HepG2 (cell line): Measurements from ENCODE around the gene EIF5A. TPM values are rescaled to one million over a fixed set of nuclear protein-coding genes. Genes with fewer than 3 reads are reported as not detected.
A peak's percentile ranks its signal among the peaks of the same experiment; 100 is the strongest.

Experiments used
- AHDC1 ChIP-seq: sonication (generic); formaldehyde crosslinking; IDR thresholded peaks from 2 replicates; pipeline ENCODE4 v1.5.1; 2020; ENCODE audit warnings: mild to moderate bottlenecking, missing genetic modification reagents, borderline replicate concordance
- EHMT2 ChIP-seq: fragments of 200-600 bp; sonication (generic); IDR thresholded peaks from 2 replicates; pipeline ENCODE4 v1.7.0; 2017; ENCODE audit warnings: antibody characterized with exemption, low read depth, low read length, borderline replicate concordance
- FLYWCH1 ChIP-seq: sonication (generic); formaldehyde crosslinking; IDR thresholded peaks from 2 replicates; pipeline ENCODE4 v1.8.1; 2023; ENCODE audit warnings: mild to moderate bottlenecking, missing genetic modification reagents
- MLLT10 ChIP-seq: sonication (generic); formaldehyde crosslinking; IDR thresholded peaks from 2 replicates; pipeline ENCODE4 v1.4.0; 2020; ENCODE audit warnings: missing genetic modification reagents
- MTF2 ChIP-seq: sonication (generic); formaldehyde crosslinking; IDR thresholded peaks from 2 replicates; pipeline ENCODE4 v1.5.0; 2020; ENCODE audit warnings: missing genetic modification reagents, borderline replicate concordance
- NFATC3 ChIP-seq: sonication (generic); formaldehyde crosslinking; IDR thresholded peaks from 2 replicates; pipeline ENCODE4 v1.5.1; 2020; ENCODE audit warnings: mild to moderate bottlenecking, missing genetic modification reagents
- PCBP2 ChIP-seq: fragments of 200-400 bp; formaldehyde crosslinking; optimal IDR thresholded peaks from 2 replicates; pipeline ENCODE3; 2018; ENCODE audit warnings: low read length, low read depth; ENCODE audit not compliant: poor library complexity, severe bottlenecking
- RFX1 ChIP-seq: fragments of 450-650 bp; IDR thresholded peaks from 2 replicates; pipeline ENCODE4 v1.6.1; 2017
- TEF ChIP-seq: sonication (generic); formaldehyde crosslinking; IDR thresholded peaks from 2 replicates; pipeline ENCODE4 v1.5.0; 2020; ENCODE audit warnings: missing genetic modification reagents
- THYN1 ChIP-seq: sonication (generic); formaldehyde crosslinking; IDR thresholded peaks from 2 replicates; pipeline ENCODE4 v1.8.1; 2023; ENCODE audit warnings: low read depth, mild to moderate bottlenecking, moderate library complexity, missing genetic modification reagents, borderline replicate concordance
- ZBED4 ChIP-seq: sonication (generic); formaldehyde crosslinking; IDR thresholded peaks from 2 replicates; pipeline ENCODE4 v1.4.0; 2020; ENCODE audit warnings: missing genetic modification reagents, borderline replicate concordance
- ZBTB14 ChIP-seq: sonication (generic); formaldehyde crosslinking; IDR thresholded peaks from 2 replicates; pipeline ENCODE4 v1.4.0; 2020; ENCODE audit warnings: missing genetic modification reagents
- ZNF20 ChIP-seq: sonication (generic); formaldehyde crosslinking; IDR thresholded peaks from 2 replicates; pipeline ENCODE4 v1.4.0; 2020; ENCODE audit warnings: mild to moderate bottlenecking, moderate library complexity, missing genetic modification reagents
- ZZZ3 ChIP-seq: sonication (generic); formaldehyde crosslinking; IDR thresholded peaks from 2 replicates; pipeline ENCODE4 v1.4.0; 2020; ENCODE audit warnings: missing genetic modification reagents, mild to moderate bottlenecking, borderline replicate concordance
- polyA plus RNA-seq, 8 experiments: library from polyadenylated mRNA; depleted of rRNA in 3 of 8; stranded (reverse) in 7 of 8; unstranded in 1 of 8; fragments of >200 nt; fragmentation: Illumina TruSeq in 4 of 8; extraction: Trizol in 4 of 8; gene quantifications; 2 replicates each; pipeline versions ENCODE4 v1.2.1 to v1.2.3, GENCODE V29; 2011 to 2016; ENCODE audit warnings: low read depth in 4 of 8, missing spikeins in 1 of 8, mixed read lengths in 1 of 8; ENCODE audit not compliant: insufficient read depth in 1 of 8
- total RNA-seq, 5 experiments: library from RNA; depleted of rRNA; stranded (reverse); fragments of >200 nt; fragmentation: Illumina TruSeq; extraction: Trizol; gene quantifications; 2 replicates each; pipeline ENCODE4 v1.2.3, GENCODE V29; 2016; ENCODE audit warnings: low read depth in 1 of 5

The EIF5A gene
- total and polyA plus RNA-seq, 2 of the 13 experiments (the other 11 are each of a cell fraction or from before 2014, with no cell fraction given), result 319 to 337 TPM

GRCh38 chr17:7306911-7307685 is at the start of gene EIF5A (continued):
- TF ChIP-seq ZBED4 (no peak; the same call in 1 of the 2 replicates), TEF (CRISPR knock-in tag) (no peak), RFX1 (no peak), AHDC1 (no peak), THYN1 (CRISPR knock-in tag) (no peak), MTF2 (CRISPR knock-in tag) (no peak), FLYWCH1 (CRISPR knock-in tag) (no peak), NFATC3 (no peak), MLLT10 (CRISPR knock-in tag) (no peak), ZZZ3 (CRISPR knock-in tag) (no peak), ZBTB14 (CRISPR knock-in tag) (no peak), EHMT2 (no peak), PCBP2 (no peak), ZNF20 (CRISPR knock-in tag) (0 out of 2 replicates have a peak, but pooled peaks have one; percentile 54)
